ACHN (cell line): ENCODE results near the gene INSYN2A.

Experiments used
- DNase-seq: peaks from one replicate; pipeline ENCODE4 v3.0.0-alpha.2; 2015
- in situ Hi-C: cut with HindIII; loops from 2 replicates; pipeline ENCODE4 v1.10.0; 2017; ENCODE audit warnings: low sequenced_read_pairs, low pct_ligation_motif_present, low pct_unique_long_range_greater_than_20kb

INSYN2A gene

DNA sequence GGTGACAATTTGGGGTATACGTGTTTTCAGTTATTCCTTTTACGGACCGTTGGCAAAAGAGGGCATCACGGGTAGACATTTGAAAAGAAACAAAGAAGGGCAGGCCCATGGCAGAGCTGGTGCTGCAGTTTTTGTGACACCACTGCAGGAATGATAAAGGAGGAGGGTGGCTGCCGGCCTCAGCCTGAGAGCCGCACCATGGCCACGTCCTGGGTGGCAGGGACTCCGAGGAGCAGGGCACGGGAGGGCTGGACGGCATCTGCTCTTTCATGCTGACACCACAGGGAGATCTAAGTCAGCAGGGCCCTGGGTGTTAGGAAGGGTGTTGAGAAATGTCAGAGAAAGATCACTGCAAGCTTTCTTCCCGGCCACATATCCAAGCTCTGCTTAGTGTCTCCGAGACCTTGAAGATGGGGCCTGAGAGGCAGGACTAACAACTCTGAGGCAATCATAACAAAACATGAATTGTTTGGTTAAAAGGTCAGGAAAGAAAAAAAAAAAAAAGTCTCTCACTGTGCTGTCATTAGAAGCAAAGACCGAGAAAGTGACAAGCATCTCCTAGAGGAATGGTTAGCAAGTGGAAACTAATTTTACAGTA lies 36.6 kb downstream of the INSYN2A start:
- in situ Hi-C loops, result no loop called here
- no peak for DNase-seq

- in situ Hi-C loops, result no loop called here
- DNase-seq, result no peak
Observed at GRCh38 chr10:127158662-127159061, 37.7 kb downstream of the INSYN2A start.

- DNase-seq, result no peak
- in situ Hi-C loops, result no loop called here
Observed at GRCh38 chr10:127157506-127158200, 38.7 kb downstream of the INSYN2A start.

- in situ Hi-C loops, result no loop called here
Observed at GRCh38 chr10:127157089-127157488, 39.3 kb downstream of the INSYN2A start.

GRCh38 chr10:127154831-127155620 lies 41.4 kb downstream of the INSYN2A start:
- in situ Hi-C loops, result no loop called here
- no peak for DNase-seq

More at GRCh38 chr10:127157089-127157488, 39.3 kb downstream of the INSYN2A start:
- DNase-seq, result no peak

DNA sequence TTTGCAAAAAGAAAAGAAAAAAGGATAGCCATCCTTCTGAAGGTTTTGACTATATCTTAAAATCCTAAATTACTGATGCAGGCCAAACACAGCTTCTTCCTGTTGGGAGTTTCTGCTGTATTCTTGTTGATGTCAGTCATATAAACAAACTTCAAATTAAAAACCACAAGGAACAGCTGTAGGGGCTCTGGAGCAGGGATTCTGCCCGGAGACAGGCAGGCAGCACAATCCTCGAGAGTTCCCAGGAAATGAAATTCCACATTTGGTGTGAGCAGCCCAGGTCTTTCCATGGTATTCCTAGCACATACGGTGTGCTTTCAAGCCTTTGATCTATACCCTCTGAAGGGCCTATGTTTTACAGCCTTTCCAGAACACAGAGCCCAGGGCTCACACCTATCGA lies 43.2 kb downstream of the INSYN2A start:
- in situ Hi-C loops, result no loop called here
- DNase-seq, result no peak

DNA sequence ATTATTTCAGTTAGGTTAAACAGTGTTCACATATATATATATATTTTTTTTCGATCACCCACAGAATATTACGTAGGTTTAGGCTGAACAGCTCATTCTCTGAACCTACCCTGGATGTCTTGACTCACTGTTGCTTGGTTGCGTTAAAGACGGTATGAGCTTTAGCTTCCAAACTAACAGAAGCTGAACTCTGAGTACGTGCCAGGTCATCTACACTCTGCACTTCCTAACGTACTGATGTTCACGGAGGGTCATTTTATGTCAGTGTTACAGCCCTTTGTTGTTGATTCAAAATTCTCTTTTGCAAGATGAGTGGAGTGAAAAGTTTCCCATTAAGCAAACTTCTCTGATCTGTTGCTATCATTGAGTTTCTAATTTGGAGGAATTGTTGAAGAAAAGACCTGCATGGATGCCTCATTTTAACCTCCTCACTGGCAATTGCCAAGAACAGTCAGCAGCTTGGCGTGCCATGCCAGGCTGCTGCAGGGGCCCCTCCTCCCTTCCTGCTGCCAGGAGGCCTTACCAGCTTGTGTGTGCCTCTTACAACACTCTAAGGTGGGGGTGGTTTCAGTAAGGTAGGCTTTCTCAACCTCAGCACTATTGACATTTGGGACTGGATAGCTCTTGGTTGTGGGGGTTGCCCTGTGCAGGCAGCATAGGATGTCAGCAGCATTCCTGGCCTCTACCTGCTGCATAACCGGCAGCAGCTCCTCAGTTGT lies 44.3 kb downstream of the INSYN2A start:
- in situ Hi-C loops, result no loop called here
- peak; percentile 55 for DNase-seq

GRCh38 chr10:127151541-127151940 lies 44.9 kb downstream of the INSYN2A start:
- DNase-seq, result peak; percentile 92
- in situ Hi-C loops, result no loop called here

GRCh38 chr10:127150136-127150535 lies 46.3 kb downstream of the INSYN2A start:
- peak; percentile 73 for DNase-seq
- in situ Hi-C loops, result no loop called here

DNA sequence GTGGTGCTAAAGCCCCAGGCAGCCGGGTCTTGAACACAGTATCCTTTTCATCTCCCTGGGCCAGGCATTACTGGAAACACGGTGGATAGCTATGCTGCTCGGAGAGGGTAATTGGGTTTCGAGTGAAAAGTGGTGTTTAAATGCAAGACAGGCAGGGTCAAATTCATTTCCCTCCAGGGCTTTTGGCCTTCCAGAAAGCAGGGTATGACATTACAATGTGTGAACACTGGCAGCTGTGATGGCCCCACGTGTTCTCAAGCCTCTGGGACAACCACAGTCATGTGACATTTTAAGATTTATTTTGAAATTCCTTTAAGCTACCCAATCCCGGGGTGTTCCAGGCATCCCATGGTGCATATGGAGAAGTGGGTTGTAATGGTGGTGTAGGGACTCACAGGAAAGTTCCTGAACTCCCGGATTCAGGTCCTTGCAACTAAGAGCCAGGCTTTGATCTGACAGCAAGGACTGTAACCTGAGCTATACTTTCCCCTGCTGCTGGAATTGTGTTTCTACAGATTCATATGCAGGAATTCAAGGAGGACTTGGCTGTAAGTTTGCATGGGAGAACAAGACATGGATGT lies 46.8 kb downstream of the INSYN2A start:
- DNase-seq, result no peak
- in situ Hi-C loops, result no loop called here

DNA sequence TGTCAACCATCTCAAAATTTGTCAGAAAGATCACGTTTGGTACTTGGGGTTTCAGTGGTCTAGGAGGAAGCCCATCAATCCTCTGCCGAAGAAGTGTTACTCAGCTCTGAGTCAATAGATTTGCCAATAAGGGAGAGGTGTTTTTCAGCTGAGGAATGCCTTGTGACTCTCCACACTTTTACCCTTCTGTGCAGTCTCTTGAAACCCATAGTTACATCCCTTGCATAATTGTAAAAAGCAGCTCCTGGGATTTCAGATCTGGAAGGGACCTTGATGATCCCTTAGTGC lies 47.5 kb downstream of the INSYN2A start:
- in situ Hi-C loops, result no loop called here
- DNase-seq, result peak; percentile 90

- in situ Hi-C loops, result no loop called here
- DNase-seq, result peak; percentile 94
Observed at GRCh38 chr10:127148066-127148932, 48.1 kb downstream of the INSYN2A start.

- in situ Hi-C loops, result no loop called here
- DNase-seq, result no peak
Observed at GRCh38 chr10:127146661-127147060, 49.7 kb downstream of the INSYN2A start.
